ENCODE results near the gene ZNF616. TPM values are rescaled to one million over a fixed set of nuclear protein-coding genes. Genes with fewer than 3 reads are reported as not detected.

The ZNF616 gene
- total and polyA plus RNA-seq, 2 experiments from 2014 or later, result 13.3 to 28.3 TPM

- Histone ChIP-seq H3K4me1 (ENCODE audit: insufficient read depth) (peaks cover 8% of the 10 kb centered on the region; the same call in 1 of the 2 replicates), H3K79me2 (replicated peaks; ENCODE audit: insufficient read depth) (peaks cover 18% of the 10 kb centered on the region), H3K9me2 (ENCODE audit: insufficient read depth) (peaks cover 5% of the 10 kb centered on the region; the same call in 1 of the 2 replicates), H2AFZ (no peak overlapping the region), H3K27ac (ENCODE audit: low read depth) (no peak overlapping the region), H3K27me3 (ENCODE audit: insufficient read depth) (no peaks in the 10 kb centered on the region), H4K20me1 (replicated peaks; ENCODE audit: insufficient read depth) (no peaks in the 10 kb centered on the region), H3F3A (replicated peaks; ENCODE audit: low read depth) (peaks cover 6% of the 10 kb centered on the region; the same call in 1 of the 2 replicates), H3K4me2 (no peak overlapping the region), H3K36me3 (ENCODE audit: insufficient read depth) (peaks cover 2% of the 10 kb centered on the region; the same call in 1 of the 2 replicates), H3K4me3 (no peak overlapping the region)
- Mint-ChIP-seq H3K27me3 (ENCODE audit: insufficient read depth, low read depth, poor library complexity) (peaks cover 4% of the 10 kb centered on the region), H3K9me3 (peaks cover 34% of the 10 kb centered on the region), H3K4me1 (peaks cover 15% of the 10 kb centered on the region; the same call in 2 of the 3 replicates), H3K27ac (no peak overlapping the region), H3K4me3 (no peak overlapping the region; the same call in 2 of the 3 replicates), H3K36me3 (ENCODE audit: low read depth) (peaks cover 29% of the 10 kb centered on the region)
- TF ChIP-seq ZNF114 (CRISPR knock-in tag; IDR thresholded peaks at IDR 0.05), result no peak
- TF ChIP-seq STAT1 (IDR thresholded peaks at IDR 0.05; ENCODE audit: unreplicated experiment), result no peak
- no peak for TF ChIP-seq CREB1 (CRISPR knock-in tag; IDR thresholded peaks at IDR 0.05; ENCODE audit: low read depth)
- no peak for TF ChIP-seq EZH2phosphoT487 (IDR thresholded peaks at IDR 0.05; ENCODE audit: unreplicated experiment)
- TF ChIP-seq JUNB (IDR thresholded peaks at IDR 0.05; ENCODE audit: unreplicated experiment), result no peak
- no peak for TF ChIP-seq ETS1 (IDR thresholded peaks at IDR 0.05)
- TF ChIP-seq CTCF (conservative IDR thresholded peaks at IDR 0.05; ENCODE audit: low read depth in 2 of 2), result no peak
- no peak for TF ChIP-seq EZH2 (IDR thresholded peaks at IDR 0.05; ENCODE audit: low read depth, unreplicated experiment)
- no peak for TF ChIP-seq ZNF462 (CRISPR knock-in tag; IDR thresholded peaks at IDR 0.05)
- TF ChIP-seq REST (IDR thresholded peaks at IDR 0.05; ENCODE audit: unreplicated experiment), result no peak
- no peak for TF ChIP-seq NANOG (IDR thresholded peaks at IDR 0.05; ENCODE audit: borderline replicate concordance)
- ATAC-seq (no peak), DNase-seq (ENCODE audit: low spot score) (no peak)
Observed at GRCh38 chr19:52142001-52142595, 2.4 kb upstream of the ZNF616 start.
